HG03095 (cell line): ENCODE measurements around the gene NUDCD3.

Experiments used
- ATAC-seq: cut with Tn5 transposase; IDR thresholded peaks from one replicate; pipeline ENCODE4 v1.9.1; 2021; ENCODE audit warnings: moderate library complexity; ENCODE audit not compliant: unreplicated experiment

NUDCD3 gene

GRCh38 chr7:44386139-44386913, 104.1 kb downstream of the NUDCD3 start:
- no peak for ATAC-seq

- ATAC-seq, result no peak
Measured at GRCh38 chr7:44385434-44386138, 104.9 kb downstream of the NUDCD3 start.

GRCh38 chr7:44384586-44385433, 105.6 kb downstream of the NUDCD3 start:
- no peak for ATAC-seq

DNA sequence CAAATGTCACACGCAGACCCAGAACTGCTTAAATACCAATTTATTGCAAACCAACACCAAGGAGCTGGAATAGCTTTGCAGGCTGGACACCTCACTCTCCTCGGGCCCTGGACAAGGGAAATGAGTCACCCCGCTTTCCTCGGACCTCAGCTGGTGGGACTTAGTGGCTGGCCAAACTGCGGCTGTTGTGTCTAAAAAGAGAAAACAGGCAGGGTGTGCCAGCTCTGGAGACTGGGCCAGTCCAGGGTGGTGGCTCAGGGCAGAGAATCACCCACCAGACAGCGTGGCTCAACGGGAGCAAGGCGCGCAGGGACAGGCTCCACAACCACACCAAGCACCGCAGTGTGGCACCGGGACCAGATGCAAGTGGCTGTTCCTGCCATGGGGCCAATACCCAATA, 106.9 kb downstream of the NUDCD3 start:
- ATAC-seq, result no peak

DNA sequence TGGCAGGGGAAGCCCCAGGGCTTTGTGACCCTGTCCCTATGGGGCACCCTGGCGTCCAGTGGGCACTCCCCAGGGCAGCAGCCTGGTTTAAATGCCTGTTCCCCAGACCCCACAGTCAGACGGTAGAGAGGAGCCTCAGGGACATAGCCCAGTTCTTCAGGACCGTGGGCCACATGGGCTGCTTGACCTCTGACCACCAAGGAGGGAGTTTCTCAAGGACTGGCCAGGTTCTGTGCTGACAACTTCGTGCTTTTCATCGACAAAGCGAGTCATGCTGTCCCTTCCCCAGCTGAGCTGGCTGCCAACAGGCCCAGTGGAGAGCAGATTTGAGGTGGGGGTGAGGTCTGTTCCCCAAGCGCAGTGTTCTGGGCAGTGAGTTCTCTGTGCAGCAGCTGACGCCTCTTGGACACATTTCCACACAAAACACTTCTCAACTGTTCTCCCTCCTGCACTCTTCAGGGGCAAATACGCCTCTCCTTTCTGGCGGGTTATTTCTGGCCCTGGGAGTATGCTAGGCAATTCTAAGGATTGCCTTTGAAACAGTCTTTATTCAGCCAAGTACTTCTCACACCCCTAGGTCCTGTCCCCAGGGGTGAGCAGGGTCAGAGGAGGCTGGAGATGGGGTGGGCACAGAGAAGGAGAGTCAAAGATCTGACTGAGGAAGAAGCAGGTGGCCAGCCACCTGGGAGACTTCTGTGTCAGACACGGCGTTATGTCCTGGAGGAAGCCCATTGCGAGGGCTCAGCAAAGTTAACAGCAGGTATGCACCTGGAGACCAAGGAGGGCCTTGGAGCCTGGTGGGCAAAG, 107.8 kb downstream of the NUDCD3 start:
- no peak for ATAC-seq

DNA sequence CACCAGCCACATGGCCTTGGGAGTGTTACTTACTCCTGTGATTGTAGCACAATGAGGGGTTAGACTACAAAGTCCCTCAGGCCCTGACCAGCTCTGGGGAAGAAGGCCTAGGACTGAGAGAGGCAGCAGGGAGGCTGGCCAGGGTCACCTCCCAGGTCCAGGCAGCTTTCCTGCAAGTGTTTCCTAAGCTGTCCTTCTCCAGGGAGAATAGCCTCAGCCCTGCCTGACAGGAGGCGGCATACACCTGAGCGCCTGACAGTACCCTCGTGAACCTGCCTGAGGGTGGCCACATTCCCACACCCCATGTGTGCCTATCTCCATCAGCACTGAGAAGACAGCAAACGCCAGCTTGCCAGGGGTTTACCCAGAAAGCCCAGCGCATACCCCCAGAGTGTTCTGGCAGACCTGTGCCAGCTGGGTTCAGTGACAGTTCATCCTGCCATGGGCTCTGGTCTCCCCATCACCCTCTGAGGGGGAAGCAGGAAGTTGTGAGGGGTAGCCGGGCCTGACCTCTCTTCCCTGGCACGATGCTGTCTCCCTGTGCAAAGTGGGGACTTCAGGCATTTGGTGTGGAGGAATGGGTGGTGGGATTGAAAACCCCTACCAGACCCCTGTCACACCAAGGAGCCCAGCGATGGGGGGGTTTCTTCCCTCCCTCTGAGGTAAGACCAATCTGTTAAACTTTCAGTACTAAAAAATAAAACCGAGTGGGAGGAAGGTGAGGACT, 108.8 kb downstream of the NUDCD3 start:
- ATAC-seq, result no peak

DNA sequence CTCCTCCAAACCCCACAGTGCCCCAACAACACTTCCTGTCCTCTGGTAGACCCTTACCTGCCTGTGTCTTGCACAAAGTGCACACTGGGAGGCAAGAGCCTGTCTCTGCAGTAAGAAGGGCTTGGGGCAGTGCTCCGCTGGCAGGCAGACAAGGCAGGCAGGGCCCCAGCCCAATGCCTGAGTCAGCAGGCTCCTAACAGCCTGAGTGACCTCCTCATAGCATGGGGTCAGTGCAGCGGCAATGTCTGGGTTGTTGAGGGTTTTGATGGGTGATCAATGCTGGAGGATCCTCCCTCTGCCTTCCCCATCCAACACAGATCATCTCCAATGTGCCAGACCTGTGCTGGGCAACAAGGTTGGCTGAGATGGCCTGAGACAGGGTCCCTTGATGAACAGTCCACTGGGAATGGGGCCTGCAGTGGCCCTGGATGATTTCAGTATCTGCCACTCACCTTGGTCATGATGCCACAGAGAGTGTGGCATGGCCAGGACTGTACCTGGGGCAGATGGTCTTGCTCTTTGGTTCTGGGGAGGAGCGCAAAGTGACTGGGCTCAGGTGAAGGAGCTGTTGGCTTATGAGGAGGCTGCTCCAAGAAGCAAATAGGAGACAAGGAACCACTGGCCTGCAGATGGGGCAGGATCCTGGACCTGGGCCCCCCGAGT, 109.5 kb downstream of the NUDCD3 start:
- no peak for ATAC-seq

DNA sequence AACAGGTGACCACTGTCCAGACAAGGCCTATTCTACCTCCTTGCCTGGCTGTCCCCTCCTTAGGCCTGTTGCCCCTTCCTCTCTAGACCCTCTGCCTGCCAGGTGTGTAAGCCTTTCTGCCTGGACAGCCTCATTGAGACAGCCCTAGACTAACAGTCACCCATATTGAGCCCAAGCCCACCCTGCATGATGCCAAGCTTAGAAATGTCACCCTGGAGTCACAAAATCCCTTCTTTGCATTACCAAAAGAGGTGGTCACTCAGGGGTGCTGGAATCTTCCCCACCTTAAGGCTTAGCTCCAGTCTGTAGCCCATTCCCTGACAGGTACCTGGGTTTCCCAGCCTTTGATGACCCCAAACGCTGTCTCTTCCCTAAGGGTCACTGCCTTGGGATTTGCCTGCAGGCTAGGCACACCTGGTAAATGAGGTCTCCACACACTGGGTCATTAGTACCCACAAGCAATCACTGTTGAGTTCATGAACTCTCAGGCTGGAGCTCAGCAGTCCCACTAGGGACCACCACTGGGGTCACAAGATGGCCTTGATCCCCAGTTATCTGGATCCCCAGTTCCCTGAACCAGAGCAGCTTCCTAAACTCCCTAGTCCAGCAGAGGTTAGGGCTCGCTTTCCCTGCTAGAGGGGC, 110.1 kb downstream of the NUDCD3 start:
- ATAC-seq, result no peak

- ATAC-seq, result no peak
Measured at GRCh38 chr7:44379366-44380188, 110.9 kb downstream of the NUDCD3 start.

DNA sequence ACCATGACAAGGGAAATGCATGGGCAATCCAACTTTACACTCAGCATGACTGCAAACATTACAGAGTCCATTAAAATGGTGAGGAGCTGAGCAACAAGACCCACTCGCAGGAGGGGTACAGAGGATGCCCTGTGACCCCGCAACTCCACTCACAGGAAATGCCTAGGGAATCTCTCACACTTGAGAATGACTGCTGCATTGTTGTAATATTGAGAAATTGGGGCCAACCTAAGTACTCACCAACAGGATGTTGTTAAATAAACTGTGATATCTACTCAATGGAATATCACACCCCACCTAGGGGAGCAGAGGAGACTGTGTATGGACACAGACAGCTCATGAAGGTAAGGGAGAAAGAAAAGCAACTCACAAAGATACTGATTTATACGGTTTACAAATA, 111.7 kb downstream of the NUDCD3 start:
- no peak for ATAC-seq

- peak; percentile 76 for ATAC-seq
Measured at GRCh38 chr7:44377681-44378421, 112.6 kb downstream of the NUDCD3 start.

GRCh38 chr7:44377134-44377463, 113.4 kb downstream of the NUDCD3 start:
- no peak for ATAC-seq

- no peak for ATAC-seq
Measured at GRCh38 chr7:44376429-44377133, 113.9 kb downstream of the NUDCD3 start.

DNA sequence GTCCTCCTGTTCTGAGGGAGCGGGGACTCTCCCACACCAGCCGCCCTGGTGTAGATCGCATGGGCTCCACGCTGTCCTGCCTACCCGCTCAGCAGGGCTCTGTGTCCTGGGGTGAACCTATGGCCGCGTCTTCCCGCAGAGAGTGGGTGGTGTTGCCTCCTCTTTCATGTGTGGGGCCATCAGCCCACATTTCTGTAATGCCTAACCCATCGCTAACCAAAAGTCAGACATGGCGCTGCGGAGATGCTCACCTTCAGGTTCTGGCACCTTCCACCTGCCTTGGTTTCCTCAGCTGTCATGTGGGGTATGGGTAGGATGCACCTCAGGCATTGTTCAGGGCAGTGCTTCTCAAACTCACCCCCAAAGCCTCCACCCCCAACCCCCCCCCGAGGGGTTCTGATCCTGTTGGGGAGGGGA, 114.5 kb downstream of the NUDCD3 start:
- ATAC-seq, result no peak

GRCh38 chr7:44375236-44375699, 115.2 kb downstream of the NUDCD3 start:
- no peak for ATAC-seq

DNA sequence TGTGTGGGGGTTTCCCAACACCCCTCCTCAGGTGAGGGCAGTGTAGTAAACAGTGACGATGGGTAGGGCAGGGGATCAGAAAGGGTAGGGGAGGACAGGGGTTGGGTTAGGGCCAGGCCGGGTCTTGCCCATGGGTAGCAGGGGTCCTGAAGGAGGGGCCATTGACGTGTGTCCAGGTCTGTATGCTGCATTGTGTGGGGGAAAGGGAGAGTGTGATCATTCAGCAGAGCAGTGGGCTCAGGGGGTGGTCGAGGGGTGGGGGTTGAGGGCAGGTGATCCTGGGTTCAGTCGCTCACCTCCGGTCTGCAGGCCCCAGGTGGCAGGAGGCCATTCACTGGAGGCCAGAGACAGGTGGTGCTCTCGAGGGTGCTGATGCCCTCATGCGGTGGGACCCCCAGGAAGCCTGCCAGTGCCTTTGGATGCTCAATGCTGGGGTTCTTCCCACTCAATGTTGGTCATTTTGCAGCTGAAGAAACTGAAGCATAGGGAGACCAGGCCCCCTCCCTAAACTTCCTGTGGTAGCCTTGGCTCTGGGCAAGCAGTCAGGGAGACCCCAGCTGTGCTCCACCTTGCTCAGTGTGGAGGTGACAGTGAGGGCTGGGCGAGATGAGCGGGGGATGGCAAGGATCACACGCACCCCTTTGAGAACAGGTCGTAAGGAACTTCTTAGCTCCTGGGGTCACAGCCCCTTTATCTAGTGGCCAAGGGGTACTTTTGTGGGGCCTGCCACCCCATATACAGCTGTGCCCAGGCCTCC, 116.3 kb downstream of the NUDCD3 start:
- ATAC-seq, result no peak
